GM12801 (cell line): ENCODE measurements around the gene CLCN2.

Experiments
- TF ChIP-seq, protein P1 (sequence below): IDR thresholded peaks from one replicate; pipeline ENCODE4 v1.5.1; 2011; ENCODE audit warnings: control low read depth; ENCODE audit not compliant: insufficient read length; ENCODE audit errors: extremely low read depth

CLCN2 gene

GRCh38 chr3:184323696-184324095 is 37.7 kb downstream of the CLCN2 start:
- TF ChIP-seq, protein P1, sequence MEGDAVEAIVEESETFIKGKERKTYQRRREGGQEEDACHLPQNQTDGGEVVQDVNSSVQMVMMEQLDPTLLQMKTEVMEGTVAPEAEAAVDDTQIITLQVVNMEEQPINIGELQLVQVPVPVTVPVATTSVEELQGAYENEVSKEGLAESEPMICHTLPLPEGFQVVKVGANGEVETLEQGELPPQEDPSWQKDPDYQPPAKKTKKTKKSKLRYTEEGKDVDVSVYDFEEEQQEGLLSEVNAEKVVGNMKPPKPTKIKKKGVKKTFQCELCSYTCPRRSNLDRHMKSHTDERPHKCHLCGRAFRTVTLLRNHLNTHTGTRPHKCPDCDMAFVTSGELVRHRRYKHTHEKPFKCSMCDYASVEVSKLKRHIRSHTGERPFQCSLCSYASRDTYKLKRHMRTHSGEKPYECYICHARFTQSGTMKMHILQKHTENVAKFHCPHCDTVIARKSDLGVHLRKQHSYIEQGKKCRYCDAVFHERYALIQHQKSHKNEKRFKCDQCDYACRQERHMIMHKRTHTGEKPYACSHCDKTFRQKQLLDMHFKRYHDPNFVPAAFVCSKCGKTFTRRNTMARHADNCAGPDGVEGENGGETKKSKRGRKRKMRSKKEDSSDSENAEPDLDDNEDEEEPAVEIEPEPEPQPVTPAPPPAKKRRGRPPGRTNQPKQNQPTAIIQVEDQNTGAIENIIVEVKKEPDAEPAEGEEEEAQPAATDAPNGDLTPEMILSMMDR: no peak

- TF ChIP-seq, protein P1: no peak
Observed at GRCh38 chr3:184322731-184323487, 38.5 kb downstream of the CLCN2 start.

DNA sequence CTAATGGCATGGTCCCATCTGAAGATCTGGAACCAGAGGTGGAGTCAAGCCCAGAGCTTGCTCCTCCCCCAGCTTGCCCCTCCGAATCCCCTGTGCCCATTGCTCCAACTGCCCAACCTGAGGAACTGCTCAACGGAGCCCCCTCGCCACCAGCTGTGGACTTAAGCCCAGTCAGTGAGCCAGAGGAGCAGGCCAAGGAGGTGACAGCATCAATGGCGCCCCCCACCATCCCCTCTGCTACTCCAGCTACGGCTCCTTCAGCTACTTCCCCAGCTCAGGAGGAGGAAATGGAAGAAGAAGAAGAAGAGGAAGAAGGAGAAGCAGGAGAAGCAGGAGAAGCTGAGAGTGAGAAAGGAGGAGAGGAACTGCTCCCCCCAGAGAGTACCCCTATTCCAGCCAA is 39.7 kb downstream of the CLCN2 start:
- TF ChIP-seq, protein P1: no peak

GRCh38 chr3:184320104-184320445 is 41.3 kb downstream of the CLCN2 start:
- TF ChIP-seq, protein P1: no peak

DNA sequence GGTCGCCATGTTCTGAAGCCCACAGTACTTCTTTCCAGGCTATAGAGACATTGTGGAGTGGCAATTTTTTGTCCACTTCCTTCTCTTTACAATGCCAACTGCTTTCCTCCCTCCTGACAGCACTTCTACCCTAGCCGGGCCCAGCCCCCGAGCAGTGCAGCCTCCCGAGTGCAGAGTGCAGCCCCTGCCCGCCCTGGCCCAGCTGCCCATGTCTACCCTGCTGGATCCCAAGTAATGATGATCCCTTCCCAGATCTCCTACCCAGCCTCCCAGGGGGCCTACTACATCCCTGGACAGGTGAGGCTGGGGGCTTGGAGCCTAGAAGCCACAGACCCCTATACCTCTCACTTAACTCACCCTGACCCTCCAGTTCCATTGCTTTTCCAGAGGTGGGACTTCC is 44.2 kb downstream of the CLCN2 start:
- TF ChIP-seq, protein P1: no peak

DNA sequence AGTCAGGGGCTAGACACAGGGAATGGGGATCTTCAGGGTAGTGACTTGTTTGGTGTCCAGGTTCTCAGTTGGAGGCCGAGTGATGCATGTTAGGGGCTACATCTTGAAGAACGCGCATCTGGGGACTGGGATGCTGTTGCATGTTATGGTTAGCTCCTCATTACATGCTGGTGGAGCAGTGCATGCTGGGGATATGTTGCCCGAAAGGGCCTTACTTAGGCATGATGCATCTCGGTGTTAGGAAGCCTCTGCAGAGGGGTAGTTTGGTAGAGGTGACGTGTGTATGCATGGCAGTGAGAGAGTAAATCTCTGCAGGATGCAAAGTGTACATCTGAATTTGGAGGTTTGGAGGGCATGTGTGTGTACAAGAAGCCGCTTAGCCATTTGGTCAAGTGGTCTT is 44.6 kb downstream of the CLCN2 start:
- TF ChIP-seq, protein P1: no peak

DNA sequence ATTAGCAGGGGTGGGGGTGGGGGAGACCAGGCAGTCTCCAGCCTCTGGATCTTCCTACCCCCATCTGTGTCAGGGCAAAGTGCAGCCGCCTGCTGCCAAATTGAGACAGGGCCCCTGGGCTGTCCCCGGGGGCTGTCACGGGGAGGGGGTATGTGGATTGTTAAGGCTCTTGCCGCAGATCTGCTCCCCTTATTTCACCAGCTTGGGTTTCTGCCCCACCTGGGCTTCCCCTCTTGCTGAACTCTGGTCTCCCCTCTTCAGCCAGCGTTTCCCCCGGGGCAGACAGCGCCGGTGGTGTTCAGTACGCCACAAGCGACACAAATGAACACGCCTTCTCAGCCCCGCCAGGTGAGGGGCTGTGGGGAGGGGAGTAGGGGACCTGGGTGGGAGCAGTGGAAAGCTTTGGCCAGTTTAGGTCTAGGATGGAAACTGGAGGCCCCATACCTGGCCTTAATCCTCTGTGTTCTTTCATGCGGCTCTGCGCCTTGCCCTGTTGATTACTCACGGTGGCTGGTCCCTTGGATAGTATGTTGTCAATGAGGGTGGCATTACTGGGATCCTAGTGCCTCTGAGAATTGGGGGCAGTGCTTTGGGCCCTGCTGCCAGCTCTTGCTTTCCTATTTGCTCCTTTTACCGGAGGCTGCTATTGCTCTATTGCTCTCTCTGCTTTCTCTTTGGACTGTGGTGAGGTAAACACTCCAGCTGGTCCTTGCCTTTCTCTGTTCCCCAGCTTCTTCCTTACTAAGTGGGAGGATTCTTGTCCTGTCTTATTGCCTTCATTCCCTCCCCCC is 45.3 kb downstream of the CLCN2 start:
- TF ChIP-seq, protein P1: no peak
